BE2C (cell line): ENCODE measurements around the gene KNOP1. TPM values are rescaled to one million over a fixed set of nuclear protein-coding genes. Genes with fewer than 3 reads are reported as not detected.
A peak's percentile ranks its signal among the peaks of the same experiment; 100 is the strongest.

Experiments used
- DNase-seq: peaks from one replicate; pipeline ENCODE4 v3.0.0-alpha.2; 2020
- H3K27me3 ChIP-seq: fragments of 250-450 bp; sonication (Bioruptor Pico); 2 replicates; pipeline ENCODE4 v1.5.1; 2020; ENCODE audit warnings: mild to moderate bottlenecking
- H3K36me3 ChIP-seq: fragments of 250-450 bp; sonication (Bioruptor Pico); 2 replicates; pipeline ENCODE4 v1.5.1; 2020; ENCODE audit warnings: mild to moderate bottlenecking
- H3K4me1 ChIP-seq: fragments of 250-450 bp; sonication (Bioruptor Pico); 2 replicates; pipeline ENCODE4 v1.5.1; 2020
- H3K4me3 ChIP-seq: 2 replicates; pipeline ENCODE4 v1.5.1; 2011; ENCODE audit warnings: low read depth, low read length
- H3K9me3 ChIP-seq: fragments of 250-450 bp; sonication (Bioruptor Pico); 2 replicates; pipeline ENCODE4 v1.5.1; 2020
- polyA plus RNA-seq: library from polyadenylated mRNA; unstranded; fragments of >200 nt; gene quantifications from one replicate; pipeline ENCODE4 v1.2.1, GENCODE V29; 2012; ENCODE audit warnings: low read depth, missing spikeins; ENCODE audit not compliant: insufficient read length, insufficient read depth
- TF ChIP-seq, protein P1 (sequence below): IDR thresholded peaks from 2 replicates; pipeline ENCODE4 v1.5.1; 2012; ENCODE audit warnings: mild to moderate bottlenecking, low read depth, low read length

KNOP1 gene, protein sequence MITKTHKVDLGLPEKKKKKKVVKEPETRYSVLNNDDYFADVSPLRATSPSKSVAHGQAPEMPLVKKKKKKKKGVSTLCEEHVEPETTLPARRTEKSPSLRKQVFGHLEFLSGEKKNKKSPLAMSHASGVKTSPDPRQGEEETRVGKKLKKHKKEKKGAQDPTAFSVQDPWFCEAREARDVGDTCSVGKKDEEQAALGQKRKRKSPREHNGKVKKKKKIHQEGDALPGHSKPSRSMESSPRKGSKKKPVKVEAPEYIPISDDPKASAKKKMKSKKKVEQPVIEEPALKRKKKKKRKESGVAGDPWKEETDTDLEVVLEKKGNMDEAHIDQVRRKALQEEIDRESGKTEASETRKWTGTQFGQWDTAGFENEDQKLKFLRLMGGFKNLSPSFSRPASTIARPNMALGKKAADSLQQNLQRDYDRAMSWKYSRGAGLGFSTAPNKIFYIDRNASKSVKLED
- polyA plus RNA-seq, result 38.9 TPM

DNA sequence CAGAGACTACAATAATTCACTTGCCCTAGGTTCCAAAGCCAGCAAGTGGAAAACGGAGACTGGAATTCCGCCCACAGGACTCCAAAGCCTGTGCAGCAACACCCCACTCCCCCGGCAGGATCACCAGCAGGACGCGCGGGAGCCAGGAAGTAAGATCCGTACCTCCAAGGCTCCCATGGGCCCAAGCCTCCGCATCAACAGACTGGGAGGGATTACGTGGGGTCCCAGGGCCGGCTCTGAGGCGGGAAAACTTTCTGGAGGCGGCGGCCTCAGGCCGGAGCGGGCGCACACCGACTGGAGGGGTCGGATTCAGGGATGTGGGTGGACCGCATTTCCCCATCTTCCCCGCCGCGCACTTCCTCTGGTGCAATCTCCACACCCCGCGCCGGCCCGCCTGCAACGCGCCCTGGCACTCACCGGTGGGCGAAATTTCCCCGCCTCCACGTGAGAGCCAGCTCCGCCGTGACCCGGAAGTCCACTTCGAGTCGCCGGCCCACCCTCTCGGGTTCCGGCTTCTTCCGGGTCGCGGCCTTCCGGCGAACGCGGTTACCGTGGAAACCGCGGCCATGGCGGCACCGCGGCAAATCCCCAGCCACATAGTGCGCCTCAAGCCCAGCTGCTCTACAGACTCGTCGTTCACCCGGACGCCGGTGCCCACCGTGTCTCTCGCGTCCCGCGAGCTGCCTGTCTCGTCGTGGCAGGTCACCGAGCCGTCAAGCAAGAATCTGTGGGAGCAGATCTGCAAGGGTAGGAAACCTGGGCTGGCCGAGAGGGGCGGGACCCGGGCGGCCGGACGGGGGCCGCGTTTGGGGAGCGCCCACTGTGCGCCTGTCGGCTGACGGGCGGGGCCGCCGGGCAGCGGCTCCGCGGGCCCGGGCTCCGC lies at the start of gene KNOP1, which contains the start of gene IQCK:
Gene KNOP1, minus strand, starts transcription at position 487 of the 883 bp plus-strand sequence. CDS start 3,192 bp downstream, outside the sequence.
Gene IQCK, plus strand, starts transcription at position 531 of the 883 bp plus-strand sequence. Its CDS starts 36 bp downstream, at position 567.
- TF ChIP-seq, protein P1, sequence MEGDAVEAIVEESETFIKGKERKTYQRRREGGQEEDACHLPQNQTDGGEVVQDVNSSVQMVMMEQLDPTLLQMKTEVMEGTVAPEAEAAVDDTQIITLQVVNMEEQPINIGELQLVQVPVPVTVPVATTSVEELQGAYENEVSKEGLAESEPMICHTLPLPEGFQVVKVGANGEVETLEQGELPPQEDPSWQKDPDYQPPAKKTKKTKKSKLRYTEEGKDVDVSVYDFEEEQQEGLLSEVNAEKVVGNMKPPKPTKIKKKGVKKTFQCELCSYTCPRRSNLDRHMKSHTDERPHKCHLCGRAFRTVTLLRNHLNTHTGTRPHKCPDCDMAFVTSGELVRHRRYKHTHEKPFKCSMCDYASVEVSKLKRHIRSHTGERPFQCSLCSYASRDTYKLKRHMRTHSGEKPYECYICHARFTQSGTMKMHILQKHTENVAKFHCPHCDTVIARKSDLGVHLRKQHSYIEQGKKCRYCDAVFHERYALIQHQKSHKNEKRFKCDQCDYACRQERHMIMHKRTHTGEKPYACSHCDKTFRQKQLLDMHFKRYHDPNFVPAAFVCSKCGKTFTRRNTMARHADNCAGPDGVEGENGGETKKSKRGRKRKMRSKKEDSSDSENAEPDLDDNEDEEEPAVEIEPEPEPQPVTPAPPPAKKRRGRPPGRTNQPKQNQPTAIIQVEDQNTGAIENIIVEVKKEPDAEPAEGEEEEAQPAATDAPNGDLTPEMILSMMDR, result no peak

DNA sequence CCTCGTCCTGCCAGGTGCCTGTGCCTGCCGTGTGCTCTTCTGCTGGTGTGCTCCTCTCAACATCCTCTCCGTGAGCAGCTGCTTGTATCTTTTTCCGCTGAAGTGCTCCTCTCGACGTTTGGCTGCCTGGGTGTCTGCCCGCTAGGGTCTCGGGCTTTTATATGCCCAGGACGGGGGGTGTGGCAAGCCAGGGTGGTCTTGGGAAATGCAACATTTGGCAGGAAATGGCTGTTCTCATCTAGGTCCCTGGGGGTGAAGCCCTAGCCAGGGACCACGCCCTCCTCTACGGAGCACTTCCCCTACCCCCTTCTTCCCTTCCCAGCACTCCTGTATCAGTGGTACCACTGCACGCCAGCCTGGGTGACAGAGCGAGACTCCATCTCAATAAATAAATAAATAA lies 49.5 kb upstream of the KNOP1 start:
- Histone ChIP-seq H3K9me3 (no peaks in the 10 kb centered on the region), H3K36me3 (no peaks in the 10 kb centered on the region), H3K27me3 (no peaks in the 10 kb centered on the region), H3K4me3 (no peak overlapping the region), H3K4me1 (no peaks in the 10 kb centered on the region)
- no peak for DNase-seq
- TF ChIP-seq, protein P1, result no peak

More for the DNA sequence above, at the start of gene KNOP1, which contains the start of gene IQCK:
- peaks cover 18% of the 10 kb centered on the region for H3K36me3 ChIP-seq
- H3K9me3 ChIP-seq, result no peaks in the 10 kb centered on the region
- peak; percentile 93 for DNase-seq
- peak within 1 kb of the TSS; percentile 99 for H3K4me3 ChIP-seq
- no peaks in the 10 kb centered on the region for H3K27me3 ChIP-seq
- no peaks in the 10 kb centered on the region for H3K4me1 ChIP-seq

DNA sequence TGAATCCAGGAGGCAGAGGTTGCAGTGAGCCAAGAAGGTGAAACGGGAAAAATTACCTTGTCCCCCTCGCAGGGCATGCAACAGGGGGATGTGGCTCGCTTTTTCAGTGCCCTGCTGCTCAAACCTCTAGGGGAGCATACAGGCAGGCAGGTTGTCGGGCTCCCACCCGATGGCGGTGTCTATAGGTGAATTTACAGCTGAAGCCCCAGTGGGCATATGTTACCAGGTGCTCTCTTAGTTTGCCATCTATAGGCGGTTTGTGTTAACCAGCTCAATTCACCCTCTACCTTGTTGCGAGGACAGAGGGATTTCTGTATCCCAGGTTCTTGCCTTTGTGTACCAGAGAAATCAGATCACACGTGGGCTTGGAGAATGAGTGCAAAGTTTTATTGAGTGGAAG lies 49.0 kb upstream of the KNOP1 start:
- H3K4me3 ChIP-seq, result no peak overlapping the region

DNA sequence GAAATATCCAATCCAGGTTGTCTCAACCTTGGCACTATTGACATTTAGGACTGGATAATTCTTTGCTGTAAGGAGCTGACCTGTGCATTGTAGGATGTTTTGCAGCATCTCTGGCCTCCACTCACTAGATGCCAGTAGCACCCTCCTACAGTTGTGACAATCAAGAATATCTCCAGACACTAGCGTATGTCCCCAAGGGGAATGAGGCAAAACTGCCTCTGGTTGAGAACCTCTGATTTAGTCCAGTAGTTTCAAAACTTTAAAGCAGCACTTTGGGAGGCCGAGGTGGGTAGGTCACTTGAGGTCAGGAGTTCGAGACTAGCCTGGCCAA lies 48.5 kb upstream of the KNOP1 start:
- H3K4me1 ChIP-seq, result no peaks in the 10 kb centered on the region
- no peak for DNase-seq
- no peak overlapping the region for H3K4me3 ChIP-seq
- H3K36me3 ChIP-seq, result no peaks in the 10 kb centered on the region
- H3K9me3 ChIP-seq, result no peaks in the 10 kb centered on the region
- H3K27me3 ChIP-seq, result no peaks in the 10 kb centered on the region
- TF ChIP-seq, protein P1, result no peak

More for the DNA sequence above, 49.0 kb upstream of the KNOP1 start:
- H3K36me3 ChIP-seq, result no peaks in the 10 kb centered on the region
- no peaks in the 10 kb centered on the region for H3K4me1 ChIP-seq
- no peaks in the 10 kb centered on the region for H3K9me3 ChIP-seq
- no peak for DNase-seq
- H3K27me3 ChIP-seq, result no peaks in the 10 kb centered on the region
- TF ChIP-seq, protein P1, result no peak

DNA sequence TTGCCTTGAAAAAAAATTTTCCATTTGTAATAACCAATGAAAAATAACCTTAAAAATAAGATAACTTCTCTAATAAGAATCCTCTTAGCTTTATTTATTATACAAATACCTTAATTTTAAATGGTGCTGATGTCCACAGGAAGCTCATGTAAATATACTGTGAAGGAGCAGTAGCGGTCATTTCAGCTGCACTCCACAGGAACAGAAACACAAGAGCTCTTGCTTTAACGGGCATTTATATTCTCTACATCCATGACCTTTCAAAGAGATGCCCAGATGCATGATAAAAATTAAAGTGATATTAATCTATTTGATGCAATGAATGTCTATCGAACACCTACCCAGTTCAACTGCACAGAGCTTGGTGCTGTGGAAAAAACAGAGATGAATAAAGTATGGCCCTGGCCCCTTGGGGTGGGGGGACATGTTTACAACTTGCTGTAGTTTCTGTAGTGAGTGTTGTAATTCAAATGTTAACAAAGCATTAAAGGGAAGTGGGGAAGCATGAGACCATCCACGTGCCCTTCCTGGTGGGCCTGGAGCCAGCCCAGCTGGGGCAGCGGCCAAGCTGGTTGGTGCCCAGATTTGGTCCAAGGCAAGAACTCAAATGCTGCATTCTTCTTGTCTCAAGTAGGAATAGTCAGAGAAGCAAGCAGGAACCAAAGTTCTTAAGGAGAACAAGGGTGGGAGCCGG lies 48.0 kb upstream of the KNOP1 start:
- DNase-seq, result no peak
- Histone ChIP-seq H3K27me3 (no peaks in the 10 kb centered on the region), H3K36me3 (no peaks in the 10 kb centered on the region), H3K9me3 (no peaks in the 10 kb centered on the region), H3K4me1 (no peaks in the 10 kb centered on the region), H3K4me3 (no peak overlapping the region)
- TF ChIP-seq, protein P1, result no peak
